Measurements from ENCODE around the gene NSUN5. TPM values are rescaled to one million over a fixed set of nuclear protein-coding genes. Genes with fewer than 3 reads are reported as not detected.
"Not testable (repeated sequence)": the region's sequence is repeated elsewhere in the genome, so short reads cannot be mapped to it uniquely, and the experiment has no call there.

Gene NSUN5
- total RNA-seq, 1 experiment from 2014 or later = 66.8 TPM

GRCh38 chr7:73327449-73327848, 18.8 kb upstream of the NSUN5 start:
- H3K4me1 ChIP-seq (ENCODE audit: control insufficient read depth, insufficient read depth, low read length); intact Hi-C loops (cut with micrococcal nuclease; ENCODE audit: unreplicated experiment); BruUV-seq (replicated peaks): not testable (repeated sequence)

GRCh38 chr7:73325424-73325823, 16.8 kb upstream of the NSUN5 start:
- H3K27me3 ChIP-seq (ENCODE audit: control insufficient read depth, insufficient read depth, low read length); DNase-seq (ENCODE audit: low read depth, low spot score); POLR2A ChIA-PET; H3K27ac ChIP-seq (ENCODE audit: low read length); H3K36me3 ChIP-seq (ENCODE audit: control insufficient read depth, insufficient read depth, low read length); intact Hi-C loops (cut with micrococcal nuclease; ENCODE audit: unreplicated experiment); in situ Hi-C loops (cut with HindIII; ENCODE audit: low pct_unique_long_range_greater_than_20kb, low sequenced_read_pairs); H3K9me3 ChIP-seq (ENCODE audit: control insufficient read depth, insufficient read depth, low read depth, low read length); H3K4me1 ChIP-seq (ENCODE audit: control insufficient read depth, insufficient read depth, low read length); BruUV-seq (replicated peaks); ATAC-seq; H3K4me3 ChIP-seq (ENCODE audit: low read depth in 2 of 2, low read length in 2 of 2): not testable (repeated sequence)
- CTCF ChIA-PET = interaction anchor here (0.7 kb wide), 1 partner anchor 9 kb away, joined by 3 read pairs; no protein-coding TSS in a partner anchor

More at GRCh38 chr7:73327449-73327848, 18.8 kb upstream of the NSUN5 start:
- in situ Hi-C loops (cut with HindIII; ENCODE audit: low pct_unique_long_range_greater_than_20kb, low sequenced_read_pairs); CTCF ChIA-PET; H3K27me3 ChIP-seq (ENCODE audit: control insufficient read depth, insufficient read depth, low read length); POLR2A ChIA-PET; H3K4me3 ChIP-seq (ENCODE audit: low read depth in 2 of 2, low read length in 2 of 2); DNase-seq (ENCODE audit: low read depth, low spot score); H3K9me3 ChIP-seq (ENCODE audit: control insufficient read depth, insufficient read depth, low read depth, low read length); H3K27ac ChIP-seq (ENCODE audit: low read length); H3K36me3 ChIP-seq (ENCODE audit: control insufficient read depth, insufficient read depth, low read length); ATAC-seq: not testable (repeated sequence)

- H3K27me3 ChIP-seq (ENCODE audit: control insufficient read depth, insufficient read depth, low read length); in situ Hi-C loops (cut with HindIII; ENCODE audit: low pct_unique_long_range_greater_than_20kb, low sequenced_read_pairs); BruUV-seq (replicated peaks); H3K9me3 ChIP-seq (ENCODE audit: control insufficient read depth, insufficient read depth, low read depth, low read length); H3K4me1 ChIP-seq (ENCODE audit: control insufficient read depth, insufficient read depth, low read length); POLR2A ChIA-PET; H3K27ac ChIP-seq (ENCODE audit: low read length); H3K36me3 ChIP-seq (ENCODE audit: control insufficient read depth, insufficient read depth, low read length); DNase-seq (ENCODE audit: low read depth, low spot score): not testable (repeated sequence)
- TF ChIP-seq CTCF (IDR thresholded peaks at IDR 0.05) = peak; percentile 84
- peak overlapping the region in 1 of 2 experiments; percentile 4; a peak in 1 of 4 replicates for H3K4me3 ChIP-seq (ENCODE audit: low read depth in 2 of 2, low read length in 2 of 2)
- intact Hi-C loops (cut with micrococcal nuclease; ENCODE audit: unreplicated experiment) = loop anchor here (5.0 kb wide), 1 partner anchor 113 kb away; no protein-coding TSS in a partner anchor
- ATAC-seq = peak; percentile 85
- CTCF ChIA-PET = interaction anchor here (0.6 to 1.0 kb wide), 5 partner anchors 10 to 127 kb away, joined by 3 to 10 read pairs (median 3); no protein-coding TSS in a partner anchor
Measured at GRCh38 chr7:73324081-73324845, 15.6 kb upstream of the NSUN5 start.

GRCh38 chr7:73323434-73324080, 14.9 kb upstream of the NSUN5 start:
- CTCF ChIA-PET = interaction anchor here (0.6 to 1.0 kb wide), 4 partner anchors 10 to 128 kb away, joined by 3 to 10 read pairs (median 3); no protein-coding TSS in a partner anchor
- in situ Hi-C loops (cut with HindIII; ENCODE audit: low pct_unique_long_range_greater_than_20kb, low sequenced_read_pairs); H3K27me3 ChIP-seq (ENCODE audit: control insufficient read depth, insufficient read depth, low read length); DNase-seq (ENCODE audit: low read depth, low spot score); POLR2A ChIA-PET; H3K4me1 ChIP-seq (ENCODE audit: control insufficient read depth, insufficient read depth, low read length); ATAC-seq; H3K27ac ChIP-seq (ENCODE audit: low read length); BruUV-seq (replicated peaks); H3K9me3 ChIP-seq (ENCODE audit: control insufficient read depth, insufficient read depth, low read depth, low read length); H3K36me3 ChIP-seq (ENCODE audit: control insufficient read depth, insufficient read depth, low read length): not testable (repeated sequence)
- intact Hi-C loops (cut with micrococcal nuclease; ENCODE audit: unreplicated experiment) = loop anchor here (5.0 kb wide), 1 partner anchor 114 kb away; no protein-coding TSS in a partner anchor
- peak overlapping the region in 1 of 2 experiments; percentile 4; a peak in 1 of 4 replicates for H3K4me3 ChIP-seq (ENCODE audit: low read depth in 2 of 2, low read length in 2 of 2)

GRCh38 chr7:73320009-73320408, 11.4 kb upstream of the NSUN5 start:
- BruUV-seq (replicated peaks); in situ Hi-C loops (cut with HindIII; ENCODE audit: low pct_unique_long_range_greater_than_20kb, low sequenced_read_pairs); CTCF ChIA-PET; H3K36me3 ChIP-seq (ENCODE audit: control insufficient read depth, insufficient read depth, low read length); H3K4me3 ChIP-seq (ENCODE audit: low read depth in 2 of 2, low read length in 2 of 2); ATAC-seq; H3K27ac ChIP-seq (ENCODE audit: low read length); H3K4me1 ChIP-seq (ENCODE audit: control insufficient read depth, insufficient read depth, low read length); H3K9me3 ChIP-seq (ENCODE audit: control insufficient read depth, insufficient read depth, low read depth, low read length); POLR2A ChIA-PET; H3K27me3 ChIP-seq (ENCODE audit: control insufficient read depth, insufficient read depth, low read length); DNase-seq (ENCODE audit: low read depth, low spot score): not testable (repeated sequence)
- intact Hi-C loops (cut with micrococcal nuclease; ENCODE audit: unreplicated experiment) = loop anchor here (5.0 kb wide), 1 partner anchor 117 kb away; no protein-coding TSS in a partner anchor

DNA sequence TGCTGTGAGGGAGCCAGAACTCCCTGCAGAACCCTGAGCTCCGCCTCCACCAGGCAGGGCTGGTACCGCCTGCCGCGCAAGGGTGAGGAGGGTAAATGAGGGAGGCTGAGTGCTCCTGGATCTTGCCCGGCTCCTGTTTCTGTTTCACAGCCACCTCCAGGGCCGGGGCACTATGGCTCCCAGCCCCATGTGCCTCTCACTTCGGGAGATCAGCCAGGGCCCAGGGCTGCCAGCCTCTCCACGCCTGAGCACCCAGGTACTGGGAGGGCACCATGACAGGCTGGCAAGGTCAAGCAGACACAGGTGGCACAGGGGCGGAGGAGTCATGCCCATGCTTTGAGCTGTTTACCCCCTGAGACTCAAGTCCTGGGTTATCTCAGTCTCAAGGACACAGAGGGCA, 10.9 kb upstream of the NSUN5 start:
- H3K27ac ChIP-seq (ENCODE audit: low read length); in situ Hi-C loops (cut with HindIII; ENCODE audit: low pct_unique_long_range_greater_than_20kb, low sequenced_read_pairs); BruUV-seq (replicated peaks); intact Hi-C loops (cut with micrococcal nuclease; ENCODE audit: unreplicated experiment); H3K4me1 ChIP-seq (ENCODE audit: control insufficient read depth, insufficient read depth, low read length); DNase-seq (ENCODE audit: low read depth, low spot score); H3K27me3 ChIP-seq (ENCODE audit: control insufficient read depth, insufficient read depth, low read length); CTCF ChIA-PET; H3K9me3 ChIP-seq (ENCODE audit: control insufficient read depth, insufficient read depth, low read depth, low read length); H3K4me3 ChIP-seq (ENCODE audit: low read depth in 2 of 2, low read length in 2 of 2); H3K36me3 ChIP-seq (ENCODE audit: control insufficient read depth, insufficient read depth, low read length); ATAC-seq; POLR2A ChIA-PET: not testable (repeated sequence)
